HG02763 (cell line): ENCODE data around the gene INO80D.
A peak's percentile ranks its signal among the peaks of the same experiment; 100 is the strongest.
"Not testable (repeated sequence)": the region's sequence is repeated elsewhere in the genome, so short reads cannot be mapped to it uniquely, and the experiment has no call there.

ENCODE experiments used
- ATAC-seq: cut with Tn5 transposase; IDR thresholded peaks from one replicate; pipeline ENCODE4 v1.9.1; 2021; ENCODE audit warnings: mild to moderate bottlenecking, moderate library complexity; ENCODE audit not compliant: unreplicated experiment

The INO80D gene

DNA sequence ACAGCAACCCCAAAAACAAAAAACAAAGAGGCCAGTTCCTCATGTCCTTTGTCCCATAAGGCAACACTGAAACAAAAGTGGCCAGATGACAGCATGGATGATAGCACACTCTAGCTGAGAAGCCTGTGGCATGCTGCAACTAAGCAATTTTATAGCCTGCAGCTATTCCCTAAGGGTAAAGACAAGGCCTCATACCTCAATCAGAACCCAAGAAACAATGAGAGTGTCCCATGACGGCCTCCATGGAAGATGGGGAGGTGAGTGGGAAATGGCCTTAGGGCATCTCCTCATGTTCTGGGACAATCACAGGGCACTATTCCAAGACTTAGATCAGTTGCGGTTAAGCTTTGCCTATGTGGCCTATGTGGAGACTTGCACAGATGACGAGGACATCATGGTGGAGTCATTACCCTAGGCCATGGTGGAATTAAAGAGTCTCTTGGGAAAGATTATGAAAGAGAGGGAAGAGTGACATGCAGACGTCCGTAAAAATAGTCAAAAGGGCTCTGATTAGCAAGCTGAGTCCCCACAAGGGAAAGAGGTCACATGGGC, 103.1 kb downstream of the INO80D start:
- ATAC-seq = no peak

DNA sequence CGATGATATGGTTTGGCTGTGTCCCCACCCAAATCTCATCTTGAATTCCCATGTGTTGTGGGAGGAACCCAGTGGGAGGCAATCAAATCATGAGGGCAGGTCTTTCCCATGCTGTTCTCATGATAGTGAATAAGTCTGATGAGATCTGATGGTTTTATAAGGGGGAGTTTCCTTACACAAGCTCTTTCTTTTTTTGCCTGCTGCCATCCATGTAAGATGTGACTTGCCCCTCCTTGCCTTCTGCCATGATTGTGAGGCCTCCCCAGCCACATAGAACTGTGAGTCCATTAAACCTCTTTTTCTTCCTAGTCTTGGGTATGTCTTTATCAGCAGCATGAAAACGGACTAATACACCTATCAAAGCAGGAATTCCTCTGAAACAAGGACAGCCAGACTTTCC, 107.2 kb downstream of the INO80D start:
- ATAC-seq = not testable (repeated sequence)

DNA sequence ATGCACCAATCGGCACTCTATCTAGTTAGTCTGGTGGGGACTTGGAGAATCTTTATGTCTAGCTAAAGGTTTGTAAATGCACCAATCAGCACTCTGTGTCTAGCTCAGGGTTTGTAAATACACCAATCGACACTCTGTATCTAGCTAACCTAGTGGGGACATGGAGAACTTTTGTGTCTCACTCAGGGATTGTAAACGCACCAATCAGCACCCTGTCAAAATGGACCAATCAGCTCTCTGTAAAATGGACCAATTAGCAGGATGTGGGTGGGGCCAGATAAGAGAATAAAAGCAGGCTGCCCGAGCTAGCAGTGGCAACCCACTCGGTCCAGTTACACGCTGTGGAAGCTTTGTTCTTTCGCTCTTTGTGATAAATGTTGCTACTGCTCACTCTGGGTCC, 108.3 kb downstream of the INO80D start:
- ATAC-seq = not testable (repeated sequence)

DNA sequence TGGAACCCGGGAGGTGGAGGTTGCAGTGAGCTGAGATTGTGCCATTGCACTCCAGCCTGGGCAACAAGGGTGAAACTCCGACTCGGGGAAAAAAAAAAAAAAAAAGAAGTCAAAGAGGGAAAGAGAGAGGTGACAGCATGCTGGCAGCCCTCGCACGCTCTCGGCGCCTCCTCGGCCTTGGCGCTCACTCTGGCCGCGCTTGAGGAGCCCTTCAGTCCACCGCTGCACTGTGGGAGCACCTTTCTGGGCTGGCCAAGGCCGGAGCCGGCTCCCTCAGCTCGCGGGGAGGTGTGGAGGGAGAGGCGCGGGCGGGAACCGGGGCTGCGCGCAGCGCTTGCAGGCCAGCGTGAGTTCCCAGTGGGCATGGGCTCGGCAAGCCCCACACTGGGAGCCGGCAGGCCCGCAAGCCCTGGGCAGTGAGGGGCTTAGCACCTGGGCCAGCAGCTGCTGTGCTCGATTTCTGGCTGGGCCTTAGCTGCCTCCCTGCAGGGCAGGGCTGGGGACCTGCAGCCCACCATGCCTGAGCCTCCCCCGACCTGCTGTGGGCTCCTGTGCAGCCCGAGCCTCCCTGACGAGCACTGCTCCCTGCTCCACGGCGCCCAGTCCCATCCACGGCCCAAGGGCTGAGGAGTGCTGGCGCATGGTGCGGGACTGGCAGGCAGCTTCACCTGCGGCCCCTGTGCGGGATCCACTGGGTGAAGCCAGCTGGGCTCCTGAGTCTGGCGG, 108.9 kb downstream of the INO80D start:
- ATAC-seq = not testable (repeated sequence)

DNA sequence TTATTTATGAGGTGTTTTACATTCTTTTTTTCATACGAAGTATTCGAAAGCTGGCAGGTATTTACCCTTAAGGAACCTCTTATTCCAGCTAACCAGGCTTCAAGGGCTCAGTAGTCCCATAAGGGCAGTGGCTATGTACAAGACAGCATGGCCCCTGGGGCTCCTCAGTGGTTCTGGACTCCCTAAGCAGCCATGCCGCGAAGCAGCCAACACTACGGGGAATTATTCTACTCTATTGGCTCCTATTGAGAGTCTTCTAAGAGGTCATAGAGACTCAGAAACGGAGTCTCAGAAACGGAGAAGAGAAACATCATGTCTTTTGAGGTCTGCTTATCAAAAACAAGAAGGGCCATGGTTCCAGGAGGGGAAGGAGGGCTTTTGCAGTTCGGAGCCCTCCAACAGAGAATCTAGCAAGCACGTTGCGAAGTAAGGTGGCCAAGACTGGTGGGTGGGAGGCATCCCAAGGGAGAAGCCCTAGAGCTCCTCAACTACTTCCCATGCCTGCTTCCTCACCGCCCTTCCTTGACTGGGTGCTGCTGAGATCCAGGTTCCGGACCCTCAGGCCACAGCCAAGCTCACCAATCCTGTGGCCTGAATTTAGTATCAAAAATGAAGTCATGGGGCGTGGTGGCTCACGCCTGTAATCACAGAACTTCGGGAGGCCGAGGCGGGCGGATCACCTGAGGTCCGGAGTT, 109.7 kb downstream of the INO80D start:
- ATAC-seq = no peak

DNA sequence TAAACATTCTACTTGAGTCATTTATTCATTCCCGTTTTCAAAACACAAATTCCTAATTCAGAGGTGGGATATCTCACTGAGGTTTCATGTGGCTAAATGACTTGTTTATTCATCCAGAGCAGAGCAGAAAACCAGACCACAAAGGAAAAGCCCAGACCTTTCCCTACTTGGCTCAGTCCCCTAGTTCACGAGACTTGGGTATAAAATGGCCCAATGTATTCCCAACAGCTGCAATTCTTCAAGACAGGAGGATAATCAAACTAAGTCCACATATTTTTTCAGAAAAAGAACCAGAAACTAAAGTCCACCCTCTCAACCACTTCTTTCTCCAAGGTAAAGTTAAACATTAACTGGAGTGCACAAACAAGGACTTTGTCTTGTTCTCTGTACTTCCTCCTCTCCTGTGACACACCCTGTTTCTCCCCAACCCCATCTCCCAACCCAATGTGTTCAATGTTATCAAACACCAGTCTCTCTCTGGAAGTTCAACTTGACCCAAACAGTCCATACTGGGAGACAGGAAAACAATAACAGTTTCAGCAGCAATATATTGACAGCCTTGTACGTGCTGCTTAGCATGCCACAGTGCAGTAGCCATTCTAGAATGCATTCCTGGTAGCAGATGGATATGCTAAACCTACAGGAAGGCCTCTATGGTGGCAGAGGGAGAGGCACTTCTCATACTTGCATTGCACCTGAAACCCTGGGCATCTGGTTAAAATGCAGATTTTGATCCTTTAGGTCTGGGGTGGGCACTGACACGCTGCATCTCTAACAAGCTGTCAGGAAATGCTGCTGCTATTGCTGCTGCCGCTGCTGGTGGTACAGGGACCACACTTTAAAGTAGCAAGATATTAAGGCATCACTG, 110.7 kb downstream of the INO80D start:
- ATAC-seq = peak; percentile 84

DNA sequence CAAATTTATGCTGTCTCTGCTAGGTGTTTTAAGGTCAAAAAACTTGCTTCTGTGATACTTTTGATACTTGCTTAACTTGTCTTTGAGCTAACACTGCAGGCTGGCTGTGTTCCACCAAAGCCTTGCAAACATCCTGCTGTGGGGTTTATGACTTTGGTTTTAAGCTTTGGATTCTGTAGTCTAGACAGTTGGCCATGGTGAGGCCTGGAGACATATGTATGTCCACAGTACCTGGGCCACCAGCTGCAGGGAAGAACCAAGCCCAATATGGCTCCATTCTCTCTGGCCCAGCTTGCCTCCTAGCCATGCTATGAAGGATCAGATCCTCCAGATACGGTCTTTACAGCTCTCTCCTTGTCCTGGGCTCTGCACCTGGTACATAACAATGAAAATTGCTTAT, 113.9 kb downstream of the INO80D start:
- no peak for ATAC-seq

DNA sequence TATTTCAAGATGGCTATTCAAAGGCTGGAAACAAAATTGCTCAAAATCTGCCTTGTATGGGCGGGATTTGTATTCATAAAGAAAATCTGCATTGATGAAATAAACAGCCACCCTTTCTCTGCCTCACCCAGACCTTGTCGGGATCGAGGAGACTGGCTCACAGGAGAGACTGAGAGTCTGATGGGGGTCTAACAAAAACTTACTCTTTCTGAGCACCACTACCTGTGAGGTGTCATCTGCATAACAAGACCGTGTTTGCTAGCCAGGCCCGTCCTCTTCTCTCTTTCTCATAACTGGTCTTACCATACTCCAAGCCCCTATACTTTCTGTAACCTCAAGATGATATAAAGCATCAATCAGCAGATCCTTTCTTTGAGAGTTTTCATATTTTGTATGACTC, 115.6 kb downstream of the INO80D start:
- ATAC-seq = no peak

DNA sequence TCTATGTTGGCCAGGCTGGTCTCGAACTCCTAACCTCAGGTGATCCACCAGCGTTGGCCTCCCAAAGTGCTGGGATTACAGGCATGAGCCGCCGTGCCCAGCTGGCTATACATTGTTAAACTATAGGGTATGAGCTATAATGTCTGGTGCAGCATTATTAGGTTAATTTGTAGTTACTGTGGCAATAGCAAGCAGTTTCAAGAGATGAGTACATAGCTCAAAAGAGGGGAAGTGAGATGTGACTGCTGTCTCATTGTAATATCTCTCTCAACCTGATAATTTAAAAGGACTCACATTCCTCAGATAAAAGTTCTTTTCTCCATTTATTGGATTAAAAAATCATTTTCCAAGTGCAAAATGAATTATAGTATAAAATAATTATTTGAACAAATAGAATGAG, 116.4 kb downstream of the INO80D start:
- ATAC-seq = no peak

DNA sequence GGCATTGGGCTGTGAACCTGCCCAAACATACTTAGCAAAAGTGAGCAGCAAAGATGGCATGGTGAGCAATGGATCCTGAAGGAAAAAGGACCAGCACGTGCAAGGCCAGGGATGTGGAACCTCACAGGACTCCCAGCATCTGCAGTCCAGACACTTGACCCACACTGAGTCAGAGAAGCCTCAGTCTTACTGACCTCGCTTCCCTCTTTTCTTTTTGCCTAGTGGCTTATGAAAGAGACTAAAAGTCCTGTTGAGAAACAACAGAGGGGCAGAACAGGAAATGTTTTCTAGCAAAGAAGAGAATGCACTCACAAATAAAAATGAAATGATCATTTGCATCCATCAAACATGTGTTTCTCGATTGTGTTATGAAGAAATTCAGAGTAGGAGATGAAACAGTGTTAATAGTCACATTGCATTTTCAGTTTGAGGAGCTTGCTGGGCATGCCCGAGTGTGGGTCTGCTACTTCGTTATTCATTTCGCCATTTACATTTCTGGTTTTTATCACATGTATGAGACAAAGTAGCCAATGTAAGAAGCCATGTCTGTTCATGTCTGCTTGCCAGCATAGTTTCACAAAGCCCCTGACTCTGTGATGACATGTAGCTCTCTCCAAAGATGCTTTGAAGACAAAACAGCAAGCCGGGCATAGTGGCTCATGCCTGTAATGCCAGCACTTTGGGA, 118.4 kb downstream of the INO80D start:
- no peak for ATAC-seq

DNA sequence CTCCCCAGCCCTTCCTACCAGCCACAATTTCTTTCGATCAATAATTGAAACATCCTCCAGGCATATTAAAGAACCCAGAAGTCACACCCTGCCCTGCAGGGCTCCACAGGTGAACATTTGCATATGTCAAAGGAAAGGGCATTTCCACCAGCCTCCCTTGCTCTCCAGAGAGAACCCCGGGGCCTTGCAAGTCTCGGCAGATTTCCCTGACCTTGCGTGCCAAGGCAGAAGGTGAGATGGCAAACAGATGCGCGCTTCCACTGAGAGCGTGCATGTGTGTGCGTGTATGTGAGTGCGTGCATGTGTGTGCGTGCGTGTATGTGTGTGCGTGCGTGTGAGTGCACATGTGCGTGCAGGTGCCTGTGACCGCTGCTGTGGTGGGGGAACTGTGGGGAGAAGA, 120.3 kb downstream of the INO80D start:
- ATAC-seq = no peak

DNA sequence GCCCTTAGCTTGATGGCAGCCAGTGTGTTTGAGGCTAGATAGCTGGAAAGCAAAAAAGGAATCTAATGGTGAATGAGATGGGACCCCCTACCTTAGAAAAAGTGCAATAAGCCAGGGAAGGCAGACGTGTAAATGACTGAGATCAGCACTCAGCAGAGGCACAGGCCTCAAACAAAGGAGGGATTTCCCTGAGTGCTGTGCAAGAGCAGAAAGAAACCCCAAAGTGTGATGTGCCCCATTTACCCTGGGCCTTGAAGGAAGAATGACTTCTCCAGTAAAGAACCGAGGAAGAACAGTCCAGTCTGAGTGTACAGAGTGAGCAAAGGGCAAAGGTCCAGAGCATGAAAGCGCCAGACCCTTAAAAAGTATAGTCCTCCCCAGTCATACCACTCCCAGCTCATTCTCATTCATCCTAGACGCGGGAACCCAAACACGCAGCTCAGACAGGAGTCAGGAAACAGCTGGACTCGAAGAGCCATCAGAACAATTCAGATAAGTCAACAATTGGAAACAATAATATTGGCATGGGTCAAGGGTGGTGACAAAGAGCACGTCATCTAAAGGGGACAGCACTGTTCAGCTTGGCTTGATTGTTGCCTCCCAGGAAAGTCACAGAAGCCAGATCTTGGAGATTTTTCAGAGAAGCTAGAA, 121.7 kb downstream of the INO80D start:
- ATAC-seq = no peak

DNA sequence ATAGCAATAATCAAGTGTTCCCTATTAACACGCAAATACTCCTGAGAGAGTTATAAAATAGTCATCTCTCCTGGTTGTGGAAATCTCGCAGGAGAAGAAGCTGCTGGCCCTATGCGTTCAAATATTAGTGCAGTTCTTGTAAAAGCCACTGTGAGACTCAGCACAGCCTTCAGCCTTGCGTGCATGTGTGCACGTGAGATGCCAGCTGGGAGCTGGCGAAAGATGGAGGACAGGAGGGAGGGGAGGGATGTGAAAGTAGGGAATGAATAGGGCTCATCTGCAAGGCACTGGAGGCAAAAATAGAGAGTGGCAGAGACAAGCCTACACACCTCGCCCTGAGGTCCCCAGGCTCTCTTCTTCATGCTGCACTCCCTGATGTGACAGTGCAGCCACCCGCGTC, 126.5 kb downstream of the INO80D start:
- ATAC-seq = no peak

DNA sequence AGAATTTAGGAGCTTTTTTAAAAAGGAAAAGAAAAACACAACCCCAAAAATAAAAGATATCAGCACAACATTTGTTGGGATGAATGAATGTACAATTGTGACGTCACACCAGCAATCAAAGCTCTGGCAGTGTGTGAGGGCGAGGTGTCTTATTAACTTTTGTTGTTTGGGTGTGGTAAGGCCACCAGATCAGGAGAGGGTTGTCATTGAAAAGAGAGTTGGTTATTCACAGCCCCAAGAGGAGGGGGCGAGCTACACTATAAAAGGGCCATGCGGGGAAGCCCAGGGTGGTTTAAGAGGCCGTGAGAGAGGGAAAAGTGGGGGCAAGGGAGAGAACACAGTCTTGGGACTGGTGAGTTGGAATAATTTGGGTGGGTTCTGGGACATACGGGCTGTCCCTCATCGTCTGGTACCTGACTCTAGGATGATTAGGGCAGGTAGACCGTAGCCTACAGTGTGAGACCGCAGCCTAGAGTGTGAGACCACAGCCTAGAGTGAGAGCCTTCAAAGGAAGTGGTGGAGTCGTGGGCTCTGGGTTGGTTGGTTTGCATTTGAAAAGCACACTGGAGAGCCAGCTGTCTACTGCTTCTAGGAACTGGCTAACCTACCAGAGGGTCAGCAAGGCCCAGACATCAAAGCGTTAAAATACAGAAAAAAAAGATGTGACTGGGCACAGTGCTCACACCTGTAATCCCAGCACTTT, 128.4 kb downstream of the INO80D start:
- ATAC-seq = no peak

DNA sequence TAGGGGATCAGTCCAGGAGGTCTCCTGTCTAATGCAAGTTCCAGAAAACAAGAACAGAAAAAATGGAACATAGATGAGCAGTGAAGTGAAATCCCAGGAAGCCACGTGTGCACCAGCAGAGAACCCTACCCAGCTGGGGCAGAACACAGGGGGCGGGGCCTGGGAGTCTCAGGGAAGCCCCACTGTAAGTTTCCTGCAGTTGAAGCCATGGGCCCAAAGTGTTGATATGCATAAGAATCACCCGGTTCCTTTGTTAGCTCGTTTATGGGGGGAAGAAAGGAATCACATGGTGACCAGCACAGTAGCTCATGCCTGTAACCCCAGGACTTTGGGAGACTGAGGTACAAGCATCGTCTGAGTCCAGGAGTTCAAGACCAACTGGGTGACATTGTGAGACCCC, 131.3 kb downstream of the INO80D start:
- ATAC-seq = no peak

DNA sequence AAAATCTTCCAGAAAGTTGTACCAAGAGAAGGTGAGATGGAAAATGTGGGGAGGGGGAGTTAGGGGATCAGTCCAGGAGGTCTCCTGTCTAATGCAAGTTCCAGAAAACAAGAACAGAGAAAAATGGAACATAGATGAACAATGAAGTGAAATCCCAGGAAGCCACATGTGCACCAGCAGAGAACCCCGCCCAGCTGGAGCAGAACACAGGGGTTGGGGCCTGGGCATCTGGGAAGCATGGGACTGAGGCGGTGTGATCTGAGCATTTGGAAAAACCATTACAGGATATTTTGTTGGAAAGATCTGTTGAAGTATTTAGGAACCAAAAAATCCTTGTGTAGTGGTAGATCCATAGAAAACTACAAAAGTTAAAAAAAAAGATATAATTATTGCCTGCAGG, 133.7 kb downstream of the INO80D start:
- ATAC-seq = no peak

DNA sequence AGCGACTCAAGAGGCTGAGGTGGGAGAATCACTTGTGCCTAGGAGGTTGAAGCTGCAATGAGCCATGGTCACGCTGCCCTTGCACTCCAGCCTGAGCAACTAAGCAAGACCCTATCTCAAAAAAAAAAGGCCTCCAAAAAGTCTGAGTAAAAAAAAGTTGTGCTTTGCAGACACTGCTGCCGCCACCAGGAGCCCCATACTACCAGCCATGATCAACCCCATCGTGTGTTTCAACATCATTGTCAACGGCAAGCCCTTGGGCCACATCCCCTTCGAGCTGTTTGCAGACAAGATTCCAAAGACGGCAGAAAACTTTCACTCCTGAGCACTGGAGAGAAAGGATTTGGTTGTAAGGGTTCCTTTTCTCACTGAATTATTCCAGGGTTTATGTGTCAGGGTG, 137.1 kb downstream of the INO80D start:
- no peak for ATAC-seq

DNA sequence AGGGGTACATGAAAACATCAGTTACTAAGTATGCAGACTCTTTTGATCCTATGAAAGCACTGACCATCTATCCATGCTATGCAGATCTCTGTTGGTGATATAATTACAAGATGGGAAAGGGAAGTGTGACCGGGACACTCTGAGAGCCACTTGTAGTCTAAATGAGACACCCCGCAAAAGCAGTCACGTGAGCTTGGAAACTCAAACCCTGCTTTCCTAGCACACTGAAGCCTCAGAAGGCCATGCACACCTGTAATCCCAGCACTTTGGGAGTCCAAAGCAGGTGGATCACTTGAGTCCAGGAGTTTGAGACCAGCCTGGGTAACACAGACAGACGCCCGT, 137.5 kb downstream of the INO80D start:
- peak; percentile 10 for ATAC-seq

DNA sequence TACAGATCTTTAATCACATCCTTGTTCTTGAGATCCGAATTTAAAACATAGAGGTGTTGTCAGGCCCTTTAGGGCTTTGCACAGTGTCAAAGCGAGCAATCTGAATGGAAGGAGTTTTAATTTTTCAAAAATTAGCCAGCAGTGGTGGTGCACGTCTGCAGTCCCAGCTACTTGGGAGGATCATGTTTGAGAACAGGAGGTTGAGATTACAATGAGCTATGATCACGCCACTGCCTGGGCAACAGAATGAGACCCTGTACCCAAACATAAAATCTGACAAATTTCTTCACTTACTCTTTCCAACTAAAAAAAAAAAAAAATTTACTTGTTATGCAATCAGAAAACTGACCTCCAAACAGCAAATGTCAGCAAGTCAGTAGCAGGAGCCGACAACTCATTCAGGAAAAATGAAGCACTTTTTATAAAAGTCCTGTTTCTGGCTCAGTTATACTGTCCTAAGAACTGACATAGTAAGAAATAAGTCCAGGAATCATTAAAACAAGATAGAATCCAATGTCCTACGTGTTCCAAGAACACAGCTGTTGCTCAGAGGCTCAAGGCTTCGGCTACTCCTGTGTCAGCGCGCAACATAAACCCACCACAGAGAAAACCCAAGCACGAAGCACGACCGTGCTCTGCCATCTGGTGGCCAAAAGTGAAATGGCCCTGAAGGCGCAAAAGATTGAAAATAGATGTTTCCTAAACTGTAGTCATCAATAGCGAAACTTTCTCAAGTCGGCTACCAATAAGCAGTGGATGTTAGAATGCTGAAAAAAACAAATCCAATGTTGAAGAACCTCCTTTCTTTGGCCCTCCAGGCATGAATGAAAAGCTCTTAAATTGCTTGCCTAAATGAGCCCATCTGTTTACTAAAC, 138.1 kb downstream of the INO80D start:
- peak; percentile 74 for ATAC-seq
